Central memory CD8-positive, alpha-beta T cell (primary cell): ENCODE data around the gene COG7.

Source experiments
- ATAC-seq: fragments of 150-1000 bp; cut with Tn5 transposase; replicated peaks from 2 replicates; pipeline ENCODE4 v1.10.0; 2022; ENCODE audit warnings: mild to moderate bottlenecking, moderate FRiP score, moderate number of reproducible peaks; ENCODE audit not compliant: poor library complexity, severe bottlenecking; ENCODE audit errors: extremely low read depth
- DNase-seq, 2 donors: peaks; one replicate each; pipeline ENCODE4 v3.0.0; 2021; ENCODE audit warnings: low spot score in 2 of 2
- H3K27ac Mint-ChIP-seq: one replicate; pipeline ENCODE4 v1.8.0; 2022; ENCODE audit warnings: low read depth, mild to moderate bottlenecking, moderate library complexity, mixed read lengths
- H3K27me3 Mint-ChIP-seq: one replicate; pipeline ENCODE4 v1.8.0; 2022; ENCODE audit warnings: mixed read lengths
- H3K36me3 Mint-ChIP-seq: one replicate; pipeline ENCODE4 v1.8.0; 2022; ENCODE audit warnings: mild to moderate bottlenecking, moderate library complexity, mixed read lengths; ENCODE audit not compliant: insufficient read depth
- H3K4me1 Mint-ChIP-seq: one replicate; pipeline ENCODE4 v1.8.0; 2022; ENCODE audit warnings: mixed read lengths
- H3K4me3 Mint-ChIP-seq: one replicate; pipeline ENCODE4 v1.8.0; 2022; ENCODE audit warnings: mild to moderate bottlenecking, moderate library complexity, mixed read lengths
- H3K9me3 Mint-ChIP-seq: one replicate; pipeline ENCODE4 v1.8.0; 2022; ENCODE audit warnings: mixed read lengths

COG7 gene

GRCh38 chr16:23424292-23424958 lies 28.6 kb downstream of the COG7 start:
- H3K36me3 Mint-ChIP-seq, result peaks cover 41% of the 10 kb centered on the region
- DNase-seq (no peak), ATAC-seq (no peak)
- no peaks in the 10 kb centered on the region for H3K4me1 Mint-ChIP-seq
- H3K9me3 Mint-ChIP-seq, result no peaks in the 10 kb centered on the region
- no peaks in the 10 kb centered on the region for H3K27me3 Mint-ChIP-seq
- no peak overlapping the region for H3K27ac Mint-ChIP-seq
- no peak overlapping the region for H3K4me3 Mint-ChIP-seq

- Mint-ChIP-seq H3K36me3 (peaks cover 36% of the 10 kb centered on the region), H3K4me3 (no peak overlapping the region)
Observed at GRCh38 chr16:23423496-23424049, 29.4 kb downstream of the COG7 start.

DNA sequence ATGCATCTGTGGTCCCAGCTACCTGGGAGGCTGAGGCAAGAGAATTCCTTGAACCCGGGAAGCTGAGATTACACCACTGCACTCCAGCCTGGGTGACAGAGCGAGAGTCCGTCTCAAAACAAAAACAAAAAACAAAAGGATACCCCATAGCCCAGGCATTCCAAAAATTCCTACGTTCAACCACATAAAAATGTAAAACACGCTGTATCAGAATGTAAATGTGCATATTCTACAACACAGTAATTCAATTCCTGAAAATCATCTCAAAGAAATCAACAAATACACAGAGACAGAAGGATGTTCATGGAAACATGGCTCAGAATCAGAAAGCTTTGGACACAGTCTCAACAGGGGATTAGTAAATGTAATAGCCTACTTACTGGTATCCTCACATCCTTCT lies 33.0 kb downstream of the COG7 start:
- DNase-seq (no peak), ATAC-seq (no peak)
- Mint-ChIP-seq H3K27me3 (no peaks in the 10 kb centered on the region), H3K4me1 (no peaks in the 10 kb centered on the region), H3K36me3 (peaks cover 40% of the 10 kb centered on the region), H3K27ac (no peak overlapping the region), H3K9me3 (no peaks in the 10 kb centered on the region), H3K4me3 (no peak overlapping the region)

More at GRCh38 chr16:23423496-23424049, 29.4 kb downstream of the COG7 start:
- ATAC-seq (no peak), DNase-seq (no peak)
- no peaks in the 10 kb centered on the region for H3K4me1 Mint-ChIP-seq
- no peaks in the 10 kb centered on the region for H3K27me3 Mint-ChIP-seq
- H3K27ac Mint-ChIP-seq, result no peak overlapping the region
- H3K9me3 Mint-ChIP-seq, result no peaks in the 10 kb centered on the region

DNA sequence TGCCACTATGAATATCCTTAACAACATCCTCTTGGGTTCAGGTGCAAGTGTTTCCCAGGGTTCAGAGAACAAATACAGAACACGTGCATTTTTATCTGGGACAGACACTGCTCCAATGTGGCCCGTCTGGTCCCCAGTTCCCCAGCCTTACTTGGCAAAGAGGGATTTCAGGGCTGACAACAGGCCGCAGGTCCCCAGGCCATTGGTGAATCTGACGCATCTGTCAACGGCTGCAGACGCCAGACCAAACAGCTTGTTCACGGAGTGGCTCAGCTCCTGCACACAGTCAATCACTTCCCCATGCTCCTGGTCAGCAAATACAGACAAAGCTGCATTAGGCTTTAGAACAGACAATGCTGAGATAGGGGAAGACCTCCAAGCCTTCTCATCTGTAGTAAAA lies 36.2 kb downstream of the COG7 start:
- Mint-ChIP-seq H3K4me1 (no peaks in the 10 kb centered on the region), H3K4me3 (no peak overlapping the region), H3K36me3 (peaks cover 39% of the 10 kb centered on the region), H3K27ac (no peak overlapping the region), H3K27me3 (no peaks in the 10 kb centered on the region), H3K9me3 (no peaks in the 10 kb centered on the region)
- DNase-seq, result no peak
- no peak for ATAC-seq

- Mint-ChIP-seq H3K4me1 (no peaks in the 10 kb centered on the region), H3K36me3 (peaks cover 38% of the 10 kb centered on the region), H3K27me3 (no peaks in the 10 kb centered on the region)
Observed at GRCh38 chr16:23414731-23415130, 38.3 kb downstream of the COG7 start.

DNA sequence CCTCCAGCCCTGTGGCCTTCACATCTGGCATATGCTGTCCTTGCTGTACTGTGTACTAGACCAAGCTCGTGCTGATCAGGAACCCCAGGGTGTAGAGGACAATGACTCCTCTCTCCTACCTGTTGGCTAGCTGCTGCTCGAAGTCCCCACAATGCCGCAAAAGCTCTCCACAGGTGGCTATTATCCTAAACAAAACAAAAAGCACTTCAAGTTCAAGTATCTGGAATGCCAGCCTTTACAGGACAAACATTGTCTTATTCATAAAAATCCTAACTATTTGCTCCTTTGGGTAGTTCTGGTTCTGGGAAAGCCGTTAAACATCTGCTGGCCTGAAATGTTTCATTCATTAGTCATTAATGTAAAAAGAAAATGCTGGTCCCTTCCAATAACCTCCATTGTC lies 42.8 kb downstream of the COG7 start:
- Mint-ChIP-seq H3K4me3 (no peak overlapping the region), H3K27ac (no peak overlapping the region), H3K4me1 (no peaks in the 10 kb centered on the region), H3K9me3 (no peaks in the 10 kb centered on the region), H3K27me3 (no peaks in the 10 kb centered on the region), H3K36me3 (peaks cover 32% of the 10 kb centered on the region)
- no peak for DNase-seq
- ATAC-seq, result no peak

More at GRCh38 chr16:23414731-23415130, 38.3 kb downstream of the COG7 start:
- no peak overlapping the region for H3K27ac Mint-ChIP-seq
- DNase-seq, result no peak
- no peak overlapping the region for H3K4me3 Mint-ChIP-seq
- no peak for ATAC-seq
- no peaks in the 10 kb centered on the region for H3K9me3 Mint-ChIP-seq

DNA sequence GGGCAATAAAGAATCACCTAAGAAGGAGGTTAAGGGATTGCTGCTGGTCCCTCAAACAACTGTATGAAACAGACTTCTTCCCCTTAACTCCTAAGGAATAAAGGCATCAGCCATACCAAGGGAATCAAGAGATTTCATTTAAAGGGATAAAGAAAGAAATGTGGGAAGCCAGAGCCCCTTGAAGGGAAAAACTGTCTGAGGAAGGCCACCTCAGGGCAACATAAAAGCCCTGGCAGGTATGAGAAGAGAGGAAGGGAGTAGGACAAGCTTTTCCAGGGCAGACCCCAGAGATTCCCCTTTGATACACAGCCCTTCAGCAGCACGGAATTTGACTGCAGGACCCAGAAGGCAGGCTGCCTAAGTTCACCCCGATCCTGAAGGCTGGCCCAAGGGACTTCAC lies 43.5 kb downstream of the COG7 start:
- no peak overlapping the region for H3K27ac Mint-ChIP-seq
- no peak for ATAC-seq
- no peaks in the 10 kb centered on the region for H3K4me1 Mint-ChIP-seq
- peaks cover 33% of the 10 kb centered on the region for H3K36me3 Mint-ChIP-seq
- DNase-seq, result no peak
- no peaks in the 10 kb centered on the region for H3K27me3 Mint-ChIP-seq
- H3K9me3 Mint-ChIP-seq, result no peaks in the 10 kb centered on the region
- no peak overlapping the region for H3K4me3 Mint-ChIP-seq

DNA sequence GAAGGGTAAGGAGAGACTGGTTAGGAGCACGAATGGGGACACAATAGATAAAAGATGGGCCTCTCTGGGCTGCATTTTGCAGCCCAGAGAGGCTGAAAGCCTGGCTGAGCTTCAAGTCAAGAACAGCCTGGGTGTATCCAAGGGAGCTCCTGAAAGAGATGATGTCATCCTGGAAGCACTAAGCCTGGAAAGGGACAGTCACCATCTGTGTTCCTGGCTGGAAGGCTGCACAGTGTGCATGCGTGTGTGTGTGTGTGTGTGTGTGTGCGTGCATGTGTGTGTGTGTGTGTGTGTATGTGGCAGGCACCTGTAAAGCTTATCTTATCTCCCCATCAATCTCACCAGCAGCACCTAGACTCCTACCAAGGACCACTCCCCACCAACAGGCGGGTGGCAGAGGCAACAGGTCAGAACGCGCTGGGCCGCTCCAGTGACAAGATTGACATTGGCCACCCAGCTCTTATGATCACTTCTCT lies 44.1 kb downstream of the COG7 start:
- H3K27me3 Mint-ChIP-seq, result no peaks in the 10 kb centered on the region
- no peak overlapping the region for H3K27ac Mint-ChIP-seq
- no peaks in the 10 kb centered on the region for H3K4me1 Mint-ChIP-seq
- ATAC-seq (no peak), DNase-seq (no peak)
- H3K4me3 Mint-ChIP-seq, result no peak overlapping the region
- no peaks in the 10 kb centered on the region for H3K9me3 Mint-ChIP-seq
- H3K36me3 Mint-ChIP-seq, result peaks cover 37% of the 10 kb centered on the region

- no peak overlapping the region for H3K4me3 Mint-ChIP-seq
- no peaks in the 10 kb centered on the region for H3K9me3 Mint-ChIP-seq
- DNase-seq (no peak), ATAC-seq (no peak)
- no peak overlapping the region for H3K27ac Mint-ChIP-seq
- peaks cover 36% of the 10 kb centered on the region for H3K36me3 Mint-ChIP-seq
- no peaks in the 10 kb centered on the region for H3K4me1 Mint-ChIP-seq
- H3K27me3 Mint-ChIP-seq, result no peaks in the 10 kb centered on the region
Observed at GRCh38 chr16:23408242-23408822, 44.7 kb downstream of the COG7 start.

DNA sequence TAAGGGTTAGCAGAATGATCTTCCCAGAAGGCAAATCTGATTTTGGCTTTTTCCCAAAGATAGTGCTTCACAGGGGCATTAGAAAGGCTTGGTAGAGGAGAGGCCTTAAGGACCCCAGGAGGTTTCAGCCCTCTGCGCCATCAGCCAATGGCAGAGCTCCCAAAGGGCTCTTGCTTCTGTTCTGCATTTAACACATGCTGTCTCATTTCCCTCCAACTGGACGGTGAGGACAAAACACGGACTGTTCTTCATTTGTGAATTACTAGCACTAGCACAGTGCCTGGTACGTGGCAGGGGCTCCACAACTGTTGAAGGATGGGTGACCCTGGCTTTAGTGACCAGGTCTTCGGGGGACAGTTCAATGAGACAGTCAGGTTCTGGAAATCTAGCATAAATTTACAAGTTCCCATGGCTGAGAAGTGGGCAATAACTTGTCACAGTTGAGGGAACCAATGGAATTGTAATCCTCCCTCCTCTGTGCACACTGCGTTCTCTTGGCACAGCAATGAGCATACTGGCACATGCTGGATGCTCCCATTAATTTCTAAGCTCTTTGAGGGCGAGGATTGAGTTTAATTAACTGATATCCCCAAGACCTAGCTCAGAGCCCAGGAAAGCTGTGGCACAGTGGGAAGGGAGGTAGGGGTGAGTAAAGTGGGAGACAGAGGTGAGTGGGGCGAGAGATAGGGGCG lies 45.4 kb downstream of the COG7 start:
- DNase-seq, result no peak
- Mint-ChIP-seq H3K27me3 (no peaks in the 10 kb centered on the region), H3K27ac (no peak overlapping the region), H3K36me3 (peaks cover 39% of the 10 kb centered on the region), H3K9me3 (no peaks in the 10 kb centered on the region), H3K4me1 (no peaks in the 10 kb centered on the region), H3K4me3 (no peak overlapping the region)
- ATAC-seq, result no peak

DNA sequence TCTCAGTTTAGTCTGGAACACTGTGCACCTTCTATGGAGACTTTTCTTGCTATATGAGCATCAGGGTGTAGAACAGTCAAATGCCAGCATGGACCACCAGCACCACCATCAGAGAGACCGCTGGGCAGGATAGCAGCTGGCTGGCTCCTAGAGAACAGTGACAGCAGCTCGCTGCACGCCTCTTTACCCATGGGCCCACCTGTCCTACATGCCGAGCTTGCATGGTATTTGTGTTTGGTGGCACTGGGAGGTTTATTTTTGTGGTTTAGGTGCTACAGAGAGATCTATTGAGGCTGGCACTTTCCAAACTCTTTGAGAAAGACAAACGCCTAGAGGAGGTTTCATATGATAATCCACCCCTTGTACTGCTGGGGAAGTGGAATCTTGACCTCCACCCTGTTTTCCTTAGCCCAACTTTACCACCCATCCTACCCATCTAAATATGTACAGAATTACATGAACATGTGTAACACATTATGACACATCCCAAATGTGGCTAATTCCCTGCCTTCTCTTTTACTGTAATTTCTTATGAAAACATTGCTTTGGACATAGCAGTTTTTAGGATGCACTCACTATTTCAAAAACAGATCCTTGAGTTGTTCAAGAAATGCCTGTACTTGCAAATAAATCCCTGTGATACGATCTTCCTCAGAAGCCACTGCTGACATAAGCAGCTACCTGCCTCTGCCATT lies 46.3 kb downstream of the COG7 start:
- H3K4me3 Mint-ChIP-seq, result no peak overlapping the region
- H3K27ac Mint-ChIP-seq, result no peak overlapping the region
- DNase-seq (no peak), ATAC-seq (no peak)
- H3K36me3 Mint-ChIP-seq, result peaks cover 43% of the 10 kb centered on the region
- no peaks in the 10 kb centered on the region for H3K9me3 Mint-ChIP-seq
- H3K4me1 Mint-ChIP-seq, result no peaks in the 10 kb centered on the region
- no peaks in the 10 kb centered on the region for H3K27me3 Mint-ChIP-seq

DNA sequence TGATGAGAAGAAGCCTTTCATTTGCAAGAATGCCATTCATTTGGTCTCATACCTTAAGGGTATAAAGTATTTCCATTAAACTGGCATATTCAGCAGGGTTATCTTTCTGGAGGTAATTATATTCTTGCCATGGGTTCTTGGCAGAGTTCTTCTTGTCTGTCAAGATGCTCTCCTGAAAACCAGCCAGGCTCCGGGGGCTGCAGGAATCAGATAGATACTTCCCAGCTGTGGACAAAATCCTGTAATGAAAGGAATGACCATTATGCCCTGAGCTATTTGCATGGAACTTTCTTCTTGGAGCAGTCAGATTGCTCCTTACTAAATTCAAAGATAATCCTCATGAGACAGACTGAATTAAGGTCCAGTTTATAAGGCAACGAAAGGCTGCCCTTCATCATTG lies 47.0 kb downstream of the COG7 start:
- Mint-ChIP-seq H3K9me3 (no peaks in the 10 kb centered on the region), H3K27me3 (no peaks in the 10 kb centered on the region), H3K27ac (no peak overlapping the region), H3K36me3 (peaks cover 49% of the 10 kb centered on the region), H3K4me3 (no peak overlapping the region), H3K4me1 (no peaks in the 10 kb centered on the region)
- DNase-seq (no peak), ATAC-seq (no peak)
